Endodermal cell (in vitro differentiated cells): ENCODE data around the gene SMYD1. TPM values are rescaled to one million over a fixed set of nuclear protein-coding genes. Genes with fewer than 3 reads are reported as not detected.

ENCODE experiments used
- DNase-seq: peaks from one replicate; pipeline ENCODE4 v3.0.0-alpha.2; 2017
- H3K27ac ChIP-seq: 2 replicates; pipeline ENCODE4 v1.5.1; 2013; ENCODE audit warnings: mild to moderate bottlenecking, low read depth, low read length, moderate library complexity
- H3K27me3 ChIP-seq: 2 replicates; pipeline ENCODE4 v1.6.1; 2013; ENCODE audit warnings: mild to moderate bottlenecking, low read length, moderate library complexity; ENCODE audit not compliant: insufficient read depth, control insufficient read depth, poor library complexity, severe bottlenecking
- H3K36me3 ChIP-seq: 2 replicates; pipeline ENCODE4 v1.7.0; 2013; ENCODE audit warnings: mild to moderate bottlenecking, low read length, moderate library complexity; ENCODE audit not compliant: control insufficient read depth, insufficient read depth
- H3K4me1 ChIP-seq: one replicate; pipeline ENCODE4 v1.7.0; 2013; ENCODE audit warnings: low read length; ENCODE audit not compliant: control insufficient read depth, insufficient read depth
- H3K4me3 ChIP-seq: 2 replicates; pipeline ENCODE4 v1.5.1; 2013; ENCODE audit warnings: mild to moderate bottlenecking, low read length, moderate library complexity
- H3K9ac ChIP-seq: 2 replicates; pipeline ENCODE4 v1.6.1; 2013; ENCODE audit warnings: mild to moderate bottlenecking, low read length, moderate library complexity; ENCODE audit not compliant: poor library complexity, severe bottlenecking; ENCODE audit errors: extremely low read depth
- H3K9me3 ChIP-seq: 2 replicates; pipeline ENCODE4 v1.6.1; 2013; ENCODE audit warnings: mild to moderate bottlenecking, low read length, moderate library complexity; ENCODE audit not compliant: control insufficient read depth
- H3K27ac Mint-ChIP-seq: 2 replicates; pipeline ENCODE4 v1.8.0; 2020; ENCODE audit warnings: mixed read lengths
- H3K27me3 Mint-ChIP-seq: 2 replicates; pipeline ENCODE4 v1.8.0; 2021; ENCODE audit warnings: mild to moderate bottlenecking, mixed read lengths; ENCODE audit not compliant: insufficient read depth
- H3K36me3 Mint-ChIP-seq: 2 replicates; pipeline ENCODE4 v1.8.0; 2020; ENCODE audit warnings: low read depth, mixed read lengths
- H3K4me1 Mint-ChIP-seq: 2 replicates; pipeline ENCODE4 v1.8.0; 2020; ENCODE audit warnings: mixed read lengths
- H3K4me3 Mint-ChIP-seq: 2 replicates; pipeline ENCODE4 v1.8.0; 2020; ENCODE audit warnings: mild to moderate bottlenecking, moderate library complexity, mixed read lengths
- H3K9me3 Mint-ChIP-seq: 2 replicates; pipeline ENCODE4 v1.8.0; 2020; ENCODE audit warnings: mild to moderate bottlenecking, mixed read lengths
- CTCF ChIP-seq: fragments of 200-600 bp; sonication (generic); conservative IDR thresholded peaks from 2 replicates; pipeline ENCODE4 v1.5.0; 2021; ENCODE audit warnings: antibody characterized with exemption, mild to moderate bottlenecking
- whole genome bisulfite sequencing, 2 experiments: methylation state at CpG; one replicate each; pipeline versions ENCODE4 v1.1.5 to v1.1.7; 2013; ENCODE audit warnings: missing lambda C conversion rate in 2 of 2, mixed read lengths in 1 of 2; ENCODE audit not compliant: insufficient coverage in 1 of 2, insufficient read length in 1 of 2; 5-methylcytosine and 5-hydroxymethylcytosine counted together
- total RNA-seq, 2 donors: library from RNA; stranded (reverse); fragmentation: NEBNext Ultra II Directional in 1 of 2; extraction: Animal tissue kit (Norgen Biotek cat#: 25700) in 1 of 2; gene quantifications; 2 replicates in 1 of 2; 3 replicates in 1 of 2; pipeline ENCODE4 v1.2.1, GENCODE V29; 2021

Gene SMYD1
- total RNA-seq, 2 donors from 2014 or later = not detected

GRCh38 chr2:88148929-88149438, 81.4 kb downstream of the SMYD1 start:
- H3K9me3 ChIP-seq = peaks cover 9% of the 10 kb centered on the region
- H3K27me3 ChIP-seq = no peaks in the 10 kb centered on the region
- Mint-ChIP-seq H3K36me3 (no peaks in the 10 kb centered on the region), H3K9me3 (peaks cover 14% of the 10 kb centered on the region), H3K27me3 (peaks cover 5% of the 10 kb centered on the region), H3K4me3 (no peak overlapping the region), H3K4me1 (no peaks in the 10 kb centered on the region), H3K27ac (no peak overlapping the region)
- no peak overlapping the region for H3K9ac ChIP-seq
- H3K4me3 ChIP-seq = no peak overlapping the region
- H3K4me1 ChIP-seq = no peaks in the 10 kb centered on the region
- no peak for TF ChIP-seq CTCF
- H3K36me3 ChIP-seq = no peaks in the 10 kb centered on the region
- no peak for DNase-seq
- H3K27ac ChIP-seq = no peak overlapping the region

GRCh38 chr2:88159481-88159880, 91.9 kb downstream of the SMYD1 start:
- Mint-ChIP-seq H3K9me3 (no peaks in the 10 kb centered on the region), H3K36me3 (no peaks in the 10 kb centered on the region), H3K27ac (no peak overlapping the region), H3K4me1 (no peaks in the 10 kb centered on the region), H3K4me3 (no peak overlapping the region), H3K27me3 (peaks cover 2% of the 10 kb centered on the region)
- no peak overlapping the region for H3K27ac ChIP-seq
- no peak for TF ChIP-seq CTCF
- no peak for DNase-seq
- no peaks in the 10 kb centered on the region for H3K9me3 ChIP-seq
- no peak overlapping the region for H3K9ac ChIP-seq
- H3K27me3 ChIP-seq = no peaks in the 10 kb centered on the region
- H3K36me3 ChIP-seq = no peaks in the 10 kb centered on the region
- H3K4me3 ChIP-seq = no peak overlapping the region
- 88% methylated on average over 1 to 3 of the region's 3 CpGs for WGBS, 2 experiments
- H3K4me1 ChIP-seq = no peaks in the 10 kb centered on the region

GRCh38 chr2:88159955-88160415, 92.4 kb downstream of the SMYD1 start:
- peak; percentile 96 for TF ChIP-seq CTCF
- 35 to 41% methylated on average over 5 of the region's 5 CpGs for WGBS, 2 experiments
- H3K9ac ChIP-seq = no peak overlapping the region
- H3K36me3 ChIP-seq = no peaks in the 10 kb centered on the region
- no peaks in the 10 kb centered on the region for H3K4me1 ChIP-seq
- H3K27me3 ChIP-seq = no peaks in the 10 kb centered on the region
- Mint-ChIP-seq H3K27me3 (peaks cover 2% of the 10 kb centered on the region), H3K4me1 (no peaks in the 10 kb centered on the region), H3K9me3 (no peaks in the 10 kb centered on the region), H3K36me3 (no peaks in the 10 kb centered on the region), H3K4me3 (no peak overlapping the region), H3K27ac (no peak overlapping the region)
- no peaks in the 10 kb centered on the region for H3K9me3 ChIP-seq
- peak; percentile 84 for DNase-seq
- no peak overlapping the region for H3K4me3 ChIP-seq
- H3K27ac ChIP-seq = no peak overlapping the region
